ENCODE measurements around the gene DCLRE1A.

DNA sequence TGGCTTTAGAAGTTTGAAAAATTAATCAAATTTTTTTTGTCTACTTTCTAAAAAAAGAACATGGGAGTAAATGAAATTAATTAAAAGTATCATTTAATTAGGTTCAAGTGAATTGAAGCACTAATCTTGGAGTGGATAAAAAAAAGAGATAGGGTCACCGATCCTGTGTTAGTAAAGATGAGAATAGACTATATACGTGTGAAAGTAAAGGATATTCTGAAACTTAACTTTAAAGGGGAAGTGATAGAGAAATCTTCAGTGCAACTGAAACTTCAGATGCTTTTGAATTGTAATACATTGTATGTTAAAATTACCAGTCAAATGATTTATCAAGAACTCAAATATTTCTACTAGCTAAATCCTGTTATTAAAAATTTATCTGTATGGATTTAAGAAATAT lies 5.4 kb upstream of the DCLRE1A start:
- TF ChIP-seq ZFX (IDR thresholded peaks at IDR 0.05; ENCODE audit: borderline replicate concordance): no peak
- TF ChIP-seq, protein P1, sequence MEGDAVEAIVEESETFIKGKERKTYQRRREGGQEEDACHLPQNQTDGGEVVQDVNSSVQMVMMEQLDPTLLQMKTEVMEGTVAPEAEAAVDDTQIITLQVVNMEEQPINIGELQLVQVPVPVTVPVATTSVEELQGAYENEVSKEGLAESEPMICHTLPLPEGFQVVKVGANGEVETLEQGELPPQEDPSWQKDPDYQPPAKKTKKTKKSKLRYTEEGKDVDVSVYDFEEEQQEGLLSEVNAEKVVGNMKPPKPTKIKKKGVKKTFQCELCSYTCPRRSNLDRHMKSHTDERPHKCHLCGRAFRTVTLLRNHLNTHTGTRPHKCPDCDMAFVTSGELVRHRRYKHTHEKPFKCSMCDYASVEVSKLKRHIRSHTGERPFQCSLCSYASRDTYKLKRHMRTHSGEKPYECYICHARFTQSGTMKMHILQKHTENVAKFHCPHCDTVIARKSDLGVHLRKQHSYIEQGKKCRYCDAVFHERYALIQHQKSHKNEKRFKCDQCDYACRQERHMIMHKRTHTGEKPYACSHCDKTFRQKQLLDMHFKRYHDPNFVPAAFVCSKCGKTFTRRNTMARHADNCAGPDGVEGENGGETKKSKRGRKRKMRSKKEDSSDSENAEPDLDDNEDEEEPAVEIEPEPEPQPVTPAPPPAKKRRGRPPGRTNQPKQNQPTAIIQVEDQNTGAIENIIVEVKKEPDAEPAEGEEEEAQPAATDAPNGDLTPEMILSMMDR (IDR thresholded peaks at IDR 0.05): no peak
